Measurements from ENCODE around the gene RNF43.

The RNF43 gene

DNA sequence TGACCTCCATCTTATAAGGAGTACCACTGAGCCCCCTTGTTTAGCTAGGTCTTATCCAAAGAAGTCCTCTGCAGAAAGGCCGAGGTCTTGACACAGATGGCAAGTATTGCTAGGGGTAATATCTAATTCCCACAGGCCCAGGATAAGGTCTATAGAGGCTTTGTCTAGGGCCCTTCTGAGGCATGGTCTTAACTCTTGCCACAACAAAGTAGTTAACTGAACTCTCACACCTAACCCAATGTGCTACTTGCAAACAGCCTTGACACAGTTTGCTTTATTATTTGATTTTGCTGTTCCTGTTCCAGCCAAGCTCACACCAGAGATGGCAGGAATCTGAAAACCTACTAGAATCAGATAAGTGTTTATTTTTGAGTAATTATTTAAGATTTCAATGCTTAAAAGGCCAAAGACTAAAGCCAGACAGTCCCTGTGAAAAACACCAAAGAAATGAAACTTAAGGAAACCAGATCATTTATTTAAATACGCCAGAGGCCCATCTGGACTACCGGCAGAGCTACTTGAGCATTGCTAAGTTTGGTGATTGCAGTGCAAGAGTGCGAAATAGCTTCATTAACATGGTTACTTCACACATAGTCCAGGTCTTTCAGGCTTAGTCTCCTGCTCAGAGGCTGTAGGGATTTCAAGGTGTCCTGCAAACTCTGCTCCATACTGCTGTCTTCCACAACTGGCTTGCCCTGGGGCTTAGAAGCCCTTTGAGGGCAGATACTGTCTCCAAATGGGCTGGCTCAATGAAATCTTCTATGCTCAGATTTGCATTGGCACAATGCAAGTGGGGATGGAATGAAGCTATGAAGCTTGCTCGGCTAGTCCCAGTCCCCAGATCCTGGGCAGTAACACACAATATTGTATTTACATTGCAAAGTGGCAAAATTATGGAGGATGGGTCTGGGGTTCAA is 36.9 kb downstream of the RNF43 start:
- peak overlapping the region; percentile 90 for H3K27ac ChIP-seq
- TF ChIP-seq, protein P1, sequence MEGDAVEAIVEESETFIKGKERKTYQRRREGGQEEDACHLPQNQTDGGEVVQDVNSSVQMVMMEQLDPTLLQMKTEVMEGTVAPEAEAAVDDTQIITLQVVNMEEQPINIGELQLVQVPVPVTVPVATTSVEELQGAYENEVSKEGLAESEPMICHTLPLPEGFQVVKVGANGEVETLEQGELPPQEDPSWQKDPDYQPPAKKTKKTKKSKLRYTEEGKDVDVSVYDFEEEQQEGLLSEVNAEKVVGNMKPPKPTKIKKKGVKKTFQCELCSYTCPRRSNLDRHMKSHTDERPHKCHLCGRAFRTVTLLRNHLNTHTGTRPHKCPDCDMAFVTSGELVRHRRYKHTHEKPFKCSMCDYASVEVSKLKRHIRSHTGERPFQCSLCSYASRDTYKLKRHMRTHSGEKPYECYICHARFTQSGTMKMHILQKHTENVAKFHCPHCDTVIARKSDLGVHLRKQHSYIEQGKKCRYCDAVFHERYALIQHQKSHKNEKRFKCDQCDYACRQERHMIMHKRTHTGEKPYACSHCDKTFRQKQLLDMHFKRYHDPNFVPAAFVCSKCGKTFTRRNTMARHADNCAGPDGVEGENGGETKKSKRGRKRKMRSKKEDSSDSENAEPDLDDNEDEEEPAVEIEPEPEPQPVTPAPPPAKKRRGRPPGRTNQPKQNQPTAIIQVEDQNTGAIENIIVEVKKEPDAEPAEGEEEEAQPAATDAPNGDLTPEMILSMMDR (conservative IDR thresholded peaks at IDR 0.05): no peak

DNA sequence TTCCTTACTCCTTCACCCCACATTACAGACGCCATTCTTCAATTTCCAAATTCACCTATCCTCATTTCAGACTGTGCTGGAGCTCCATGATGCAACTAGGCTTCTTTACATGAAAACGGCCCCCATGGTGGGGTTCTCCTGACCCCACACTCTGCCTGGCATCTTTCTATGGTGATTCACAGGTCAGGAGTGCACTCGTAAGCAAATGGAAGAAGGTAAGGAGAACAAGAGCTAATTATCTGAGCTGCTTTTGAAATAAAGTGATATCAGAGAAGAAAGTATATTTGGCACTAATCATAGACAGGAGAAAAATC is 37.9 kb downstream of the RNF43 start:
- peak overlapping the region; percentile 90 for H3K27ac ChIP-seq
- TF ChIP-seq, protein P1 (conservative IDR thresholded peaks at IDR 0.05): no peak

DNA sequence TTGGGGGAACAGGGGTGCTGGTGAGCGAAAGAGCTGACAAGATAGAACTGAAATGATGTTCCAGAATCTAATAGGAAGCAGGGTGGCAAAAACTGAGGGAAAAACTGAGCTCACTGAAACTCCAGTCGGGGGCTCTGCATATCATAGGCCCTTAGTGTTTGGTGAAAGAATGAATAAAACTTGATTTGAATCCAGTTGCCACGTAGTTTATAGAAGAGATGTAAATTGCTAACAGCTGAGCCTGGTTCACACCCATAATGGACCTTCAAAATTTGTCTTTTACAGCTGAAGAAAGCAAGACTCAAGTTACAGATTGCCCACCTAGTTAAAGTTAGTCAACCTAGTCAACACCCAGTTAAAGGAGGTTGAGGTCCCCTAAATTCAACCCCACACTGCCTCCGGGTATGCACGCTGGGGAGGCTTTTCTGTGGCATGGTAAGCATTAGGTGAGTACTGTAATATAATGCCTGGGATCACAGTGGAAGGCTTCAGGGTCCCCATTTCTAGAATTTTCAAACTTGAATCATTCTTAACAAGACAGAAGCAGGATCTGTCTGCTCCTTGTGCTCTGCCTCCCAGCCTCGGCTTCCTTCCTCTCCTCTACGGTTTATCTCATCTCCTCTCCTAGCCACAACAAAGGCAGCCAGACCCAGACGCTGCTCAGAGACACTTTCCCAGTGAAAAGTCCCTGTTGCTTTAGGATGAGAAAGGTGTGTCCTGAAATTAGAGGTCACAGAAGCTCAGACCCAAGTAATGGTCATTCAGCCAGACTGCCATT is 38.4 kb downstream of the RNF43 start:
- peak overlapping the region; percentile 90 for H3K27ac ChIP-seq
- TF ChIP-seq, protein P1 (conservative IDR thresholded peaks at IDR 0.05): no peak

DNA sequence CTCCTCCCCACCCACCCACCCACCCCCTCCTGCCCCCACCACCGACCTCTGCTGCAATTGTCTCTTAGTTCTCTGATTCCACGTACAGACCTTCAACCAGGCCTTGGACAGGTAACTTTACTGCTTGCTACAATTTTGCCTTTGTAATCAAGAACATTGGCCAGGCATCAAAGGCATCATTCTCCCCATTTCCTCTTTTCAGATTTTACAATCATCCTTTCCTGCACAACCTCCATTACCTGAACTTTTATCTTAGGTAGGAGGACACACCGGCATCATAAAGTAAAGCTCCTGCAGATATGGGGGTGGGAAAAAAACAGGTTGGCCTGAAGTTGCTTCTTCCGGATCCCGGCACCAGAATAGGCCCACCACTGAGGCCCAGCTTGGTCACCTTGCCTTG is 39.7 kb downstream of the RNF43 start:
- TF ChIP-seq, protein P1 (conservative IDR thresholded peaks at IDR 0.05): no peak
- H3K27ac ChIP-seq: peak overlapping the region; percentile 90

DNA sequence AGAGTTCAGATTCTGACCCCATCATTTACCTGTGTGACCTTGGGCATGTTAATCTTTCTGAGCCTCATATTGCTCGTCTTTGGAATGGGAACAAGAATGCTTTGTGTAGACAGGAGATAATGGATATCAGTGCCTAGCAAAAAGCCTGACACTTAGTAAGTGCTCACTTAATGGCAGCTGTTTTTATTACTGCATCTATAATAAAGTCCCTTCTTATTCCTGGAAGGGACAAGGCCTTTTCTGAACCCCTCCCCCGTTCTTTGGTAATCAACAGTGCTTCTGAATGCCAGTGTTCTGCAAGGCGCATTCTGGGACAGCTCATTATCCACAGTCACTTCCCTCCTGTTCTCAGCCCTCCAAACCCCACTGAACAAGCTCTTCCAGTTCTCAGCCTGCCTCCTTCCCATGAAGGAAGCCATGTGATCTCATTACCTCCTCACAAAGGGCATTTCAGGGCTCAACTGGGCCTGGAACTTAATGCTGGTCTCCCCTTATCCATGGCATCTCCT is 40.2 kb downstream of the RNF43 start:
- TF ChIP-seq, protein P1 (conservative IDR thresholded peaks at IDR 0.05): no peak
- peak overlapping the region; percentile 90 for H3K27ac ChIP-seq

GRCh38 chr17:58376472-58377000 is 40.8 kb downstream of the RNF43 start:
- H3K27ac ChIP-seq: peak overlapping the region; percentile 90
- TF ChIP-seq, protein P1 (conservative IDR thresholded peaks at IDR 0.05): no peak

DNA sequence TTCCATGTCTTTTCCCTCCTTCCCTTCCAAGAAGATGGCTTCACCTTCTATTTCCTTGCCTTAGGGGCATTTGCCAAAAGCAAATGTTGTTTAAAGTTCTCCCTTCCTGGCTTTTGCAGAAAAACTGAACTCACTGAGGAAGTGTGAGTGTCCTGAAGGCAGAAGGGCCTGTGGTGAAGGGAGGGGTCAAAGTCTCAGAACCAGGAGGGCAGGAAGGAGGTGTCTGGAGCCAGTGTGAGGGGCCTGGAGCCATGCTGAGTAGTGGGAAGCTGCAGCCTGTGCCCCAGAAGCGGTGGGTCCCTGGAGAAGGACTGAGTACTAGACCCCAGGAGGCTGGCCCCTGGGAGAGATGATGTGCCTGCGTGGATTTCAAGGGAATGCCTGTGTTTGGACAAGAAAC is 41.5 kb downstream of the RNF43 start:
- peak overlapping the region; percentile 90 for H3K27ac ChIP-seq
- TF ChIP-seq, protein P1 (conservative IDR thresholded peaks at IDR 0.05): no peak
